ENCODE measurements around the gene CIBAR2. TPM values are rescaled to one million over a fixed set of nuclear protein-coding genes. Genes with fewer than 3 reads are reported as not detected.

Gene CIBAR2
- total and polyA plus RNA-seq, 2 experiments from 2014 or later: not detected

GRCh38 chr16:85149776-85150175, 37.5 kb upstream of the CIBAR2 start:
- H3K4me1 ChIP-seq (ENCODE audit: insufficient read depth): no peaks in the 10 kb centered on the region
- H3K9me3 Mint-ChIP-seq: peaks cover 3% of the 10 kb centered on the region; the same call in 2 of the 3 replicates
- H3K36me3 Mint-ChIP-seq (ENCODE audit: low read depth): no peaks in the 10 kb centered on the region
- TF ChIP-seq ZNF114 (CRISPR knock-in tag; IDR thresholded peaks at IDR 0.05): no peak
- TF ChIP-seq POLR2AphosphoS5 (IDR thresholded peaks at IDR 0.05; ENCODE audit: low read depth): no peak
- TF ChIP-seq ETS1 (IDR thresholded peaks at IDR 0.05): no peak
- TF ChIP-seq EZH2phosphoT487 (IDR thresholded peaks at IDR 0.05; ENCODE audit: unreplicated experiment): no peak
- no peak for TF ChIP-seq ZNF331 (CRISPR knock-in tag; IDR thresholded peaks at IDR 0.05; ENCODE audit: low read depth)
- no peak for TF ChIP-seq CTCF (conservative IDR thresholded peaks at IDR 0.05; ENCODE audit: low read depth in 2 of 2)
- no peak for TF ChIP-seq REST (IDR thresholded peaks at IDR 0.05; ENCODE audit: unreplicated experiment)
- no peak for TF ChIP-seq EZH2 (IDR thresholded peaks at IDR 0.05; ENCODE audit: low read depth, unreplicated experiment)
- TF ChIP-seq STAT1 (IDR thresholded peaks at IDR 0.05; ENCODE audit: unreplicated experiment): no peak
- TF ChIP-seq ZNF462 (CRISPR knock-in tag; IDR thresholded peaks at IDR 0.05): no peak
- no peak for TF ChIP-seq JUNB (IDR thresholded peaks at IDR 0.05; ENCODE audit: unreplicated experiment)
- no peak for TF ChIP-seq CREB1 (CRISPR knock-in tag; IDR thresholded peaks at IDR 0.05; ENCODE audit: low read depth)
- TF ChIP-seq NANOG (IDR thresholded peaks at IDR 0.05; ENCODE audit: borderline replicate concordance): no peak
- no peak overlapping the region for H3K27ac ChIP-seq (ENCODE audit: low read depth)
- DNase-seq (ENCODE audit: low spot score) (no peak), ATAC-seq (no peak)
- no peaks in the 10 kb centered on the region for H3K79me2 ChIP-seq (replicated peaks; ENCODE audit: insufficient read depth)
- H3K4me2 ChIP-seq: no peak overlapping the region
- no peak overlapping the region for H3K4me3 ChIP-seq
- no peaks in the 10 kb centered on the region for H4K20me1 ChIP-seq (replicated peaks; ENCODE audit: insufficient read depth)
- H3K27me3 ChIP-seq (ENCODE audit: insufficient read depth): no peaks in the 10 kb centered on the region
- peaks cover 15% of the 10 kb centered on the region for H3K27me3 Mint-ChIP-seq (ENCODE audit: insufficient read depth, low read depth, poor library complexity)
- H3K36me3 ChIP-seq (ENCODE audit: insufficient read depth): no peaks in the 10 kb centered on the region
- H3K9me2 ChIP-seq (ENCODE audit: insufficient read depth): no peaks in the 10 kb centered on the region
- H3K4me3 Mint-ChIP-seq: no peak overlapping the region
- H3F3A ChIP-seq (replicated peaks; ENCODE audit: low read depth): no peaks in the 10 kb centered on the region
- no peak overlapping the region for H3K27ac Mint-ChIP-seq
- peaks cover 3% of the 10 kb centered on the region; the same call in 2 of the 3 replicates for H3K4me1 Mint-ChIP-seq
- no peak overlapping the region for H2AFZ ChIP-seq
